ENCODE data around the gene CARS2. TPM values are rescaled to one million over a fixed set of nuclear protein-coding genes. Genes with fewer than 3 reads are reported as not detected.

Gene CARS2
- total RNA-seq = 10 to 100 TPM; 33.9 to 64.7 (median 51.8) TPM

- TF ChIP-seq CTCF (IDR thresholded peaks at IDR 0.05) = no peak
- peak in 1 of 2 donors; percentile 15 for TF ChIP-seq POLR2A (IDR thresholded peaks at IDR 0.05)
- WGBS, 2 donors = 0% methylated on average over 6 to 42 of the region's 80 CpGs
- peak; percentile 94 to 99 for DNase-seq (ENCODE audit: low spot score in 2 of 2)
- intact Hi-C loops (cut with DNase I; ENCODE audit: low total_unique reads) = no loop called here
- peak within 1 kb of the TSS; percentile 83 for H3K4me3 ChIP-seq (ENCODE audit: low read depth, poor library complexity, severe bottlenecking)
Measured at GRCh38 chr13:110705826-110706569, at the start of gene CARS2. Gene CARS2, minus strand, starts transcription at chr13:110706116. Its CDS starts 23 bp downstream, at chr13:110706093.

GRCh38 chr13:110748271-110748670, 42.4 kb upstream of the CARS2 start:
- DNase-seq (ENCODE audit: low spot score in 2 of 2) = no peak
- intact Hi-C loops (cut with DNase I; ENCODE audit: low total_unique reads) = no loop called here
- 45 to 66% methylated on average over 4 of the region's 4 CpGs for WGBS, 2 donors
- H3K4me3 ChIP-seq (ENCODE audit: low read depth, poor library complexity, severe bottlenecking) = no peak overlapping the region
- TF ChIP-seq CTCF (IDR thresholded peaks at IDR 0.05) = no peak
- no peak for TF ChIP-seq POLR2A (IDR thresholded peaks at IDR 0.05)

- H3K4me3 ChIP-seq (ENCODE audit: low read depth, poor library complexity, severe bottlenecking) = no peak overlapping the region
- no peak for DNase-seq (ENCODE audit: low spot score in 2 of 2)
- intact Hi-C loops (cut with DNase I; ENCODE audit: low total_unique reads) = no loop called here
- TF ChIP-seq POLR2A (IDR thresholded peaks at IDR 0.05) = no peak
- no peak for TF ChIP-seq CTCF (IDR thresholded peaks at IDR 0.05)
- 91 to 95% methylated on average over 1 of the region's 1 CpG for WGBS, 2 donors
Measured at GRCh38 chr13:110746438-110746837, 40.5 kb upstream of the CARS2 start.

GRCh38 chr13:110743687-110744086, 37.8 kb upstream of the CARS2 start:
- DNase-seq (ENCODE audit: low spot score in 2 of 2) = no peak
- TF ChIP-seq POLR2A (IDR thresholded peaks at IDR 0.05) (no peak), CTCF (IDR thresholded peaks at IDR 0.05) (no peak)
- intact Hi-C loops (cut with DNase I; ENCODE audit: low total_unique reads) = no loop called here
- no peak overlapping the region for H3K4me3 ChIP-seq (ENCODE audit: low read depth, poor library complexity, severe bottlenecking)
- WGBS, 2 donors = 69 to 72% methylated on average over 1 of the region's 1 CpG

GRCh38 chr13:110737555-110737954, 31.6 kb upstream of the CARS2 start:
- intact Hi-C loops (cut with DNase I; ENCODE audit: low total_unique reads) = no loop called here
- H3K4me3 ChIP-seq (ENCODE audit: low read depth, poor library complexity, severe bottlenecking) = no peak overlapping the region
- DNase-seq (ENCODE audit: low spot score in 2 of 2) = no peak
- TF ChIP-seq CTCF (IDR thresholded peaks at IDR 0.05) = no peak
- TF ChIP-seq POLR2A (IDR thresholded peaks at IDR 0.05) = no peak

GRCh38 chr13:110734561-110734960, 28.6 kb upstream of the CARS2 start:
- no peak overlapping the region for H3K4me3 ChIP-seq (ENCODE audit: low read depth, poor library complexity, severe bottlenecking)
- no peak for TF ChIP-seq CTCF (IDR thresholded peaks at IDR 0.05)
- no peak for TF ChIP-seq POLR2A (IDR thresholded peaks at IDR 0.05)
- intact Hi-C loops (cut with DNase I; ENCODE audit: low total_unique reads) = no loop called here
- no peak for DNase-seq (ENCODE audit: low spot score in 2 of 2)
- 85 to 92% methylated on average over 5 of the region's 5 CpGs for WGBS, 2 donors
